Lower leg skin (tissue), 3 donors: Measurements from ENCODE around the gene DIAPH1.

Source experiments
- POLR2A ChIP-seq, 2 donors: fragments of 450-650 bp; IDR thresholded peaks; one replicate each; pipeline ENCODE4 v1.6.1; 2016 to 2017; ENCODE audit warnings: antibody characterized with exemption in 2 of 2, mild to moderate bottlenecking in 1 of 2, moderate library complexity in 1 of 2
- TF ChIP-seq, protein P1 (sequence below), 3 donors: fragments of 450-650 bp; IDR thresholded peaks; one replicate each; pipeline ENCODE4 v1.5.1; 2016; ENCODE audit warnings: antibody characterized with exemption in 3 of 3, mild to moderate bottlenecking in 3 of 3, moderate library complexity in 2 of 3

DNA sequence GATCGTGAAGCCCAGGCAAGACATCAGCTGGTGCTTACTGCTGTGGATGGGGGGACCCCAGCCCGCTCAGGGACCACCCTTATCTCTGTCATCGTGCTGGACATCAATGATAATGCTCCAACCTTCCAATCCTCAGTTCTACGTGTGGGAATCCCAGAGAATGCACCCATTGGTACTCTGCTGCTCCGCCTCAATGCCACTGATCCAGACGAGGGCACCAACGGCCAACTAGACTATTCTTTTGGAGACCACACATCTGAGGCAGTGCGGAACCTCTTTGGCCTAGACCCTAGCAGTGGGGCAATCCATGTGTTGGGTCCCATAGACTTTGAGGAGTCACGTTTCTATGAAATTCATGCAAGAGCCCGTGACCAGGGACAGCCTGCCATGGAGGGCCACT, 129.0 kb downstream of the DIAPH1 start:
- TF ChIP-seq, protein P1, sequence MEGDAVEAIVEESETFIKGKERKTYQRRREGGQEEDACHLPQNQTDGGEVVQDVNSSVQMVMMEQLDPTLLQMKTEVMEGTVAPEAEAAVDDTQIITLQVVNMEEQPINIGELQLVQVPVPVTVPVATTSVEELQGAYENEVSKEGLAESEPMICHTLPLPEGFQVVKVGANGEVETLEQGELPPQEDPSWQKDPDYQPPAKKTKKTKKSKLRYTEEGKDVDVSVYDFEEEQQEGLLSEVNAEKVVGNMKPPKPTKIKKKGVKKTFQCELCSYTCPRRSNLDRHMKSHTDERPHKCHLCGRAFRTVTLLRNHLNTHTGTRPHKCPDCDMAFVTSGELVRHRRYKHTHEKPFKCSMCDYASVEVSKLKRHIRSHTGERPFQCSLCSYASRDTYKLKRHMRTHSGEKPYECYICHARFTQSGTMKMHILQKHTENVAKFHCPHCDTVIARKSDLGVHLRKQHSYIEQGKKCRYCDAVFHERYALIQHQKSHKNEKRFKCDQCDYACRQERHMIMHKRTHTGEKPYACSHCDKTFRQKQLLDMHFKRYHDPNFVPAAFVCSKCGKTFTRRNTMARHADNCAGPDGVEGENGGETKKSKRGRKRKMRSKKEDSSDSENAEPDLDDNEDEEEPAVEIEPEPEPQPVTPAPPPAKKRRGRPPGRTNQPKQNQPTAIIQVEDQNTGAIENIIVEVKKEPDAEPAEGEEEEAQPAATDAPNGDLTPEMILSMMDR (IDR thresholded peaks at IDR 0.05), result no peak
- no peak for TF ChIP-seq POLR2A (IDR thresholded peaks at IDR 0.05)
